Activated naive CD4-positive, alpha-beta T cell treated with anti-CD3 and anti-CD28 coated beads for 36 hours (primary cell): ENCODE results near the gene ACVR1C. TPM values are rescaled to one million over a fixed set of nuclear protein-coding genes. Genes with fewer than 3 reads are reported as not detected.
A peak's percentile ranks its signal among the peaks of the same experiment; 100 is the strongest.

Experiments
- CTCF ChIA-PET: fragments of 350-600 bp; sonication (Branson Sonifier 250); formaldehyde crosslinking; loops from one replicate; lab custom pipeline; 2021; ENCODE audit warnings: antibody characterized with exemption; lab: Charles Lee
- DNase-seq: peaks from one replicate; pipeline ENCODE4 v3.0.0-alpha.2; 2020
- H3K27ac Mint-ChIP-seq: one replicate; pipeline ENCODE4 v1.8.0; 2021; ENCODE audit warnings: mild to moderate bottlenecking, mixed read lengths
- H3K27me3 Mint-ChIP-seq: one replicate; pipeline ENCODE4 v1.8.0; 2021; ENCODE audit warnings: low read depth, mixed read lengths
- H3K36me3 Mint-ChIP-seq: one replicate; pipeline ENCODE4 v1.8.0; 2021; ENCODE audit warnings: low read depth, mixed read lengths
- H3K4me1 Mint-ChIP-seq: one replicate; pipeline ENCODE4 v1.8.0; 2021; ENCODE audit warnings: low read depth, mixed read lengths
- H3K4me3 Mint-ChIP-seq: one replicate; pipeline ENCODE4 v1.8.0; 2021; ENCODE audit warnings: mild to moderate bottlenecking, moderate library complexity, mixed read lengths
- H3K9me3 Mint-ChIP-seq: one replicate; pipeline ENCODE4 v1.8.0; 2021; ENCODE audit warnings: mixed read lengths
- intact Hi-C: fragments of 100-400 bp; cut with micrococcal nuclease; formaldehyde crosslinking; loops from one replicate; pipeline ENCODE4 v1.15.1; 2023
- total RNA-seq, 2 experiments: library from RNA; stranded (reverse); gene quantifications; one replicate each; pipeline ENCODE4 v1.2.3, GENCODE V29; 2021

ACVR1C gene
- total RNA-seq, 2 experiments from 2014 or later: 3.5 to 3.6 TPM

GRCh38 chr2:157620956-157621355 is 7.7 kb downstream of the ACVR1C start:
- H3K36me3 Mint-ChIP-seq: peaks cover 2% of the 10 kb centered on the region
- H3K4me1 Mint-ChIP-seq: peaks cover 16% of the 10 kb centered on the region
- peaks cover 2% of the 10 kb centered on the region for H3K27me3 Mint-ChIP-seq
- CTCF ChIA-PET: interaction anchor here (0.5 to 1.5 kb wide), 3 partner anchors 27 to 128 kb away, joined by 3 to 4 read pairs (median 3); no protein-coding TSS in a partner anchor
- peaks cover 10% of the 10 kb centered on the region for H3K9me3 Mint-ChIP-seq
- no peak for DNase-seq
- no peak overlapping the region for H3K27ac Mint-ChIP-seq
- no peak overlapping the region for H3K4me3 Mint-ChIP-seq
- intact Hi-C loops: no loop called here

- DNase-seq: no peak
- Mint-ChIP-seq H3K36me3 (peaks cover 3% of the 10 kb centered on the region), H3K27ac (no peak overlapping the region), H3K27me3 (no peaks in the 10 kb centered on the region), H3K4me3 (no peak overlapping the region), H3K4me1 (peaks cover 2% of the 10 kb centered on the region), H3K9me3 (peaks cover 8% of the 10 kb centered on the region)
- intact Hi-C loops: no loop called here
- CTCF ChIA-PET: interaction anchor here (0.8 to 1.2 kb wide), 2 partner anchors 16 to 1144 kb away, joined by 3 read pairs; no protein-coding TSS in a partner anchor
Observed at GRCh38 chr2:157611726-157612125, 16.9 kb downstream of the ACVR1C start.

GRCh38 chr2:157611110-157611509 is 17.6 kb downstream of the ACVR1C start:
- CTCF ChIA-PET: no interaction called here
- intact Hi-C loops: no loop called here
- H3K4me3 Mint-ChIP-seq: no peak overlapping the region

GRCh38 chr2:157606534-157606933 is 22.1 kb downstream of the ACVR1C start:
- H3K4me3 Mint-ChIP-seq: no peak overlapping the region
- H3K27ac Mint-ChIP-seq: no peak overlapping the region
- peaks cover 8% of the 10 kb centered on the region for H3K9me3 Mint-ChIP-seq
- peaks cover 3% of the 10 kb centered on the region for H3K36me3 Mint-ChIP-seq
- DNase-seq: no peak
- intact Hi-C loops: no loop called here
- CTCF ChIA-PET: no interaction called here
- peaks cover 2% of the 10 kb centered on the region for H3K4me1 Mint-ChIP-seq
- H3K27me3 Mint-ChIP-seq: no peaks in the 10 kb centered on the region

More at GRCh38 chr2:157611110-157611509, 17.6 kb downstream of the ACVR1C start:
- DNase-seq: no peak
- Mint-ChIP-seq H3K4me1 (peaks cover 2% of the 10 kb centered on the region), H3K9me3 (peaks cover 8% of the 10 kb centered on the region), H3K27ac (no peak overlapping the region), H3K27me3 (no peaks in the 10 kb centered on the region), H3K36me3 (peaks cover 3% of the 10 kb centered on the region)

- CTCF ChIA-PET: interaction anchor here (1.0 to 3.5 kb wide), 4 partner anchors 108 to 300 kb away, joined by 3 to 24 read pairs (median 4); no protein-coding TSS in a partner anchor
- intact Hi-C loops: no loop called here
- Mint-ChIP-seq H3K27ac (no peak overlapping the region), H3K36me3 (no peaks in the 10 kb centered on the region), H3K27me3 (no peaks in the 10 kb centered on the region), H3K9me3 (no peaks in the 10 kb centered on the region), H3K4me3 (no peak overlapping the region), H3K4me1 (peaks cover 2% of the 10 kb centered on the region)
- DNase-seq: no peak
Observed at GRCh38 chr2:157603198-157603597, 25.5 kb downstream of the ACVR1C start.

GRCh38 chr2:157601807-157602206 is 26.9 kb downstream of the ACVR1C start:
- H3K27me3 Mint-ChIP-seq: no peaks in the 10 kb centered on the region
- H3K9me3 Mint-ChIP-seq: no peaks in the 10 kb centered on the region

GRCh38 chr2:157596992-157597681 is 31.5 kb downstream of the ACVR1C start:
- H3K9me3 Mint-ChIP-seq: no peaks in the 10 kb centered on the region
- H3K27me3 Mint-ChIP-seq: no peaks in the 10 kb centered on the region
- no peak overlapping the region for H3K27ac Mint-ChIP-seq
- H3K4me1 Mint-ChIP-seq: peaks cover 18% of the 10 kb centered on the region
- CTCF ChIA-PET: interaction anchor here (0.6 to 6.8 kb wide), 17 partner anchors 15 to 428 kb away, joined by 3 to 95 read pairs (median 4); no protein-coding TSS in a partner anchor
- DNase-seq: peak; percentile 78
- H3K36me3 Mint-ChIP-seq: no peaks in the 10 kb centered on the region
- intact Hi-C loops: loop anchor here (1.0 to 2.0 kb wide), 6 partner anchors 24 to 413 kb away; no protein-coding TSS in a partner anchor
- H3K4me3 Mint-ChIP-seq: peak overlapping the region; percentile 71

More at GRCh38 chr2:157601807-157602206, 26.9 kb downstream of the ACVR1C start:
- no peaks in the 10 kb centered on the region for H3K36me3 Mint-ChIP-seq
- no peak overlapping the region for H3K27ac Mint-ChIP-seq
- intact Hi-C loops: no loop called here
- peaks cover 8% of the 10 kb centered on the region for H3K4me1 Mint-ChIP-seq
- DNase-seq: no peak
- no peak overlapping the region for H3K4me3 Mint-ChIP-seq
- CTCF ChIA-PET: interaction anchor here (0.7 to 3.5 kb wide), 6 partner anchors 103 to 299 kb away, joined by 3 to 24 read pairs (median 3); no protein-coding TSS in a partner anchor

GRCh38 chr2:157593411-157593810 is 35.3 kb downstream of the ACVR1C start:
- intact Hi-C loops: loop anchor here (1.0 kb wide), 3 partner anchors 96 to 291 kb away; no protein-coding TSS in a partner anchor
- Mint-ChIP-seq H3K27me3 (no peaks in the 10 kb centered on the region), H3K9me3 (no peaks in the 10 kb centered on the region), H3K36me3 (no peaks in the 10 kb centered on the region), H3K27ac (no peak overlapping the region), H3K4me3 (no peak overlapping the region), H3K4me1 (peaks cover 15% of the 10 kb centered on the region)
- CTCF ChIA-PET: interaction anchor here (0.5 to 6.8 kb wide), 8 partner anchors 28 to 289 kb away, joined by 3 to 95 read pairs (median 3); partner anchors contain the start of genes ACVR1C and ERMN
- DNase-seq: no peak

- CTCF ChIA-PET: interaction anchor here (0.5 to 6.8 kb wide), 6 partner anchors 36 to 289 kb away, joined by 3 to 95 read pairs (median 4); partner anchors contain the start of genes ACVR1C and ERMN
- no peaks in the 10 kb centered on the region for H3K9me3 Mint-ChIP-seq
- no peak overlapping the region for H3K27ac Mint-ChIP-seq
- H3K36me3 Mint-ChIP-seq: no peaks in the 10 kb centered on the region
- H3K27me3 Mint-ChIP-seq: no peaks in the 10 kb centered on the region
- peaks cover 15% of the 10 kb centered on the region for H3K4me1 Mint-ChIP-seq
- H3K4me3 Mint-ChIP-seq: no peak overlapping the region
- intact Hi-C loops: loop anchor here (1.0 kb wide), 3 partner anchors 96 to 291 kb away; no protein-coding TSS in a partner anchor
- no peak for DNase-seq
Observed at GRCh38 chr2:157592948-157593347, 35.7 kb downstream of the ACVR1C start.

- Mint-ChIP-seq H3K9me3 (no peaks in the 10 kb centered on the region), H3K27ac (no peak overlapping the region), H3K27me3 (no peaks in the 10 kb centered on the region), H3K36me3 (no peaks in the 10 kb centered on the region), H3K4me1 (peaks cover 12% of the 10 kb centered on the region), H3K4me3 (no peak overlapping the region)
- CTCF ChIA-PET: interaction anchor here (0.6 to 1.5 kb wide), 4 partner anchors 10 to 839 kb away, joined by 3 to 5 read pairs (median 4); no protein-coding TSS in a partner anchor
- no peak for DNase-seq
- intact Hi-C loops: no loop called here
Observed at GRCh38 chr2:157592374-157592773, 36.3 kb downstream of the ACVR1C start.

- H3K4me1 Mint-ChIP-seq: no peaks in the 10 kb centered on the region
Observed at GRCh38 chr2:157587576-157587975, 41.1 kb downstream of the ACVR1C start.

GRCh38 chr2:157574165-157574564 is 54.5 kb downstream of the ACVR1C start:
- intact Hi-C loops: no loop called here

More at GRCh38 chr2:157587576-157587975, 41.1 kb downstream of the ACVR1C start:
- CTCF ChIA-PET: no interaction called here
- DNase-seq: no peak
- Mint-ChIP-seq H3K4me3 (no peak overlapping the region), H3K27ac (no peak overlapping the region), H3K9me3 (no peaks in the 10 kb centered on the region), H3K36me3 (peaks cover 7% of the 10 kb centered on the region), H3K27me3 (no peaks in the 10 kb centered on the region)
- intact Hi-C loops: no loop called here

More at GRCh38 chr2:157574165-157574564, 54.5 kb downstream of the ACVR1C start:
- Mint-ChIP-seq H3K27me3 (no peaks in the 10 kb centered on the region), H3K9me3 (no peaks in the 10 kb centered on the region), H3K36me3 (no peaks in the 10 kb centered on the region), H3K4me3 (no peak overlapping the region), H3K4me1 (no peaks in the 10 kb centered on the region), H3K27ac (no peak overlapping the region)
- no peak for DNase-seq
- CTCF ChIA-PET: interaction anchor here (0.7 kb wide), 1 partner anchor 449 kb away, joined by 3 read pairs; no protein-coding TSS in a partner anchor
